Hematopoietic multipotent progenitor cell treated with erythropoietin and hydrocortisone succinate and interleukin-3 and kit ligand, for 8 days (in vitro differentiated cells): ENCODE results near the gene MAP3K21.

ENCODE experiments used
- DNase-seq: peaks from one replicate; pipeline ENCODE4 v3.0.0-alpha.2; 2015

The MAP3K21 gene

GRCh38 chr1:233326811-233327650 is 493 bp upstream of the MAP3K21 start:
- DNase-seq: peak; percentile 86

DNA sequence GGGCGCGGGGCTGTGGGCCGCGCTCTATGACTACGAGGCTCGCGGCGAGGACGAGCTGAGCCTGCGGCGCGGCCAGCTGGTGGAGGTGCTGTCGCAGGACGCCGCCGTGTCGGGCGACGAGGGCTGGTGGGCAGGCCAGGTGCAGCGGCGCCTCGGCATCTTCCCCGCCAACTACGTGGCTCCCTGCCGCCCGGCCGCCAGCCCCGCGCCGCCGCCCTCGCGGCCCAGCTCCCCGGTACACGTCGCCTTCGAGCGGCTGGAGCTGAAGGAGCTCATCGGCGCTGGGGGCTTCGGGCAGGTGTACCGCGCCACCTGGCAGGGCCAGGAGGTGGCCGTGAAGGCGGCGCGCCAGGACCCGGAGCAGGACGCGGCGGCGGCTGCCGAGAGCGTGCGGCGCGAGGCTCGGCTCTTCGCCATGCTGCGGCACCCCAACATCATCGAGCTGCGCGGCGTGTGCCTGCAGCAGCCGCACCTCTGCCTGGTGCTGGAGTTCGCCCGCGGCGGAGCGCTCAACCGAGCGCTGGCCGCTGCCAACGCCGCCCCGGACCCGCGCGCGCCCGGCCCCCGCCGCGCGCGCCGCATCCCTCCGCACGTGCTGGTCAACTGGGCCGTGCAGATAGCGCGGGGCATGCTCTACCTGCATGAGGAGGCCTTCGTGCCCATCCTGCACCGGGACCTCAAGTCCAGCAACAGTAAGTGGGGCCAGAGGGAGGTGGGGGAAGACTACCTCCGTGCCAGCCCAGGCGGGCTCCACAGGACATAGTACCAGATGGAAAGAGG is 808 bp downstream of the MAP3K21 start:
- DNase-seq: peak; percentile 18

DNA sequence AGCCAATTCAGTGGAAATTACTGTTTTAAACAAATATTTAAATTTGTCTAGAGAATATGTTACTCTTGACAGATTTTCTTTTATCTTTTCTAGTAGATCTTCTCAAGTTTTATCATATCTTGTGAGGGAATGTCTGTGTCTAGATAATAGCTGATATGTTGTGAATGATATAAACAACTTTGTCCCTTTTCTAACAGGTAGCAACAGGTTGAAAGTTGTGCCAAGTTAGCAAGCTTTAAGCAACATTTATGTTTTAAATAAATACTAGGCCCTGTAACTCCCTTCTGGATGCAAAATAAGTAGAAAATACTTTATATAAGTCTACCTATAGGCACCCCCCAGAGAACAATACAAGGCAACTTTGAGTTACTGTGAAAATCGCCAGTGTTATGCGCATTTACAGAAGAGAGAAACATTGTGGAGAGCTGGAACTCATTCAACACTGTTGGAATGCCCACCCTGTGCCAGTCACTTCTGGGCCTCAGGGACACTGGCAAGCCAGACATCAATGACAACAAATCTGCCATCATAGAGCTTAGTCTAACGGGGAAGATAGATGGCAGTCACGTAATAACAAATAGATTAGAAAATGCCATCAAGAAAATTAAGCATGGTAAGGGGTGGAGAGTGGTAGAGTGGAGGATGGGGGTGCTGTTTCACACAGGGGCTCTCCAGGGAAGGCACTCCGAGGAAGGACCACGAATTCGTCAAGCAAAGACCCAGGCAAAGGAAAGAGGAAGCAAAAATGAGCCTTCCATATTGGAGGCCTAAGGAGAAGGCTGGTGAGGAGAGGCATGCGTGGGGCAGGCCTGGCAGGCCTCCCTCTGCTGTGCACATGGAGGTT is 4.4 kb downstream of the MAP3K21 start:
- DNase-seq: no peak

- no peak for DNase-seq
Observed at GRCh38 chr1:233333086-233333485, 5.6 kb downstream of the MAP3K21 start.

GRCh38 chr1:233334092-233334491 is 6.6 kb downstream of the MAP3K21 start:
- DNase-seq: no peak

DNA sequence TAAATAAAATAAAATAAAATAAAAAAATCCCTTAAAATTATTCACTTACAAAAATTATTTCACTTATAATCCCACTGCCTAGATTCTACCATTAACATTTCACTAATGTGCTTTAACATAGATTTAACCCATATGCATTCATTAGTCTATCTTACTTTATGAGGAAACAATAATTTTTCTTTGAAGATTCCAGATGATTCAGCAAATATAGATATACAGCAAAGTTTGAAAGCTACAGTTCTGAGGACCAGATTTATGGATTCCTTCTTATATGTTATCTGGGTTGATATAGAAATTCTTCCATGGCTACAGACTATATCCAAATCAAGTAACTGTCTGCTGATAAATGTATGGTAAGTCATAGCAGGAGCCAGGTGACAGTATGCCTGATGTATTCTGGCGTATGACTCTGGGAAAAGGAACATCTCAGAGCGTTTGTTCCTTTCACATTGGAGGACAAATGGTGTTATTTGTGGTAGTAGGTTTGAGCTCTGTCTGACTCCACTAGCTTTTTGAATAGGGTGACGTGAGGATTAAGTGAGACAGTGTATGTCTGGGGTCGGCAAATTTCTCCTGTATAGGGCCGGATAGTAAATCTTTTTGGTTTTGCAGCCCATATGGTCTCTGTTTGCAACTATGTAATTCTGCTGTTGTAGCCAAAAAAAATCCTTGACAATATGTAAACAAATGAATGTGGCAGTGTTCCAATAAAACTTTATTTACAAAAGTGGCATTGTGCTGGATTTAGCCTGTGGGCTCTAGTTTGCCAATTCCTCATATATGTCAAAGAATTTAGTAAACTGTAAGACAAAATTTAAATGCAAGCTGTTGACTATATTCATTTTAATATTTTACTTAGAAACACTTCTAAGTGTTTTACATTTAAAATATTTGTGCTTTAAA is 9.3 kb downstream of the MAP3K21 start:
- DNase-seq: no peak

- no peak for DNase-seq
Observed at GRCh38 chr1:233337505-233337904, 10.0 kb downstream of the MAP3K21 start.

GRCh38 chr1:233338102-233338501 is 10.6 kb downstream of the MAP3K21 start:
- DNase-seq: no peak

DNA sequence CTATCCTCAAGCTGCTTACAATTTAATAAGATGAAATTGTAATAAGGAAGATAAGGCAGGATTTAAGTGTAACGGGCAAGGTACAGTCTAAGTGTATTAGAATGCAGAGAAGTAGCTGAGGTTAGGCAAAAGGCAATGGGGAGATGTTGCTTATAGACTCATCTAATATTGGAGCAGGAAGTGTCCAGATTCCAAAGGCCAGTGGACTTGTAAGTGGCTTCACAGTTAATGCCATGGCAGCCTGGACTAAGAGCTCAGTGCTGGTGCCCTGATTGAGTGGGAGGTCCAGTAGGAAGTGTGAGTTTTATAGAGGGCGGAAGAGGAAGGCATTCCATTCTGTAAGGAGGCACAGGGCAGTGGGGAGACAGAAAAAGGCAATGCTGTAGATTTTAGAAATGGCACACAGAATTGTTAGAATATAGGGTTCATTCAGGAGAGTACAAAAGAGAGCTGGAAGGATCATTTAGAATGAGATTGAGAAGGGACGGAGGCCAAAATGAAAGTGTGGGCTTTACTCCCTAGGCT is 12.6 kb downstream of the MAP3K21 start:
- no peak for DNase-seq

DNA sequence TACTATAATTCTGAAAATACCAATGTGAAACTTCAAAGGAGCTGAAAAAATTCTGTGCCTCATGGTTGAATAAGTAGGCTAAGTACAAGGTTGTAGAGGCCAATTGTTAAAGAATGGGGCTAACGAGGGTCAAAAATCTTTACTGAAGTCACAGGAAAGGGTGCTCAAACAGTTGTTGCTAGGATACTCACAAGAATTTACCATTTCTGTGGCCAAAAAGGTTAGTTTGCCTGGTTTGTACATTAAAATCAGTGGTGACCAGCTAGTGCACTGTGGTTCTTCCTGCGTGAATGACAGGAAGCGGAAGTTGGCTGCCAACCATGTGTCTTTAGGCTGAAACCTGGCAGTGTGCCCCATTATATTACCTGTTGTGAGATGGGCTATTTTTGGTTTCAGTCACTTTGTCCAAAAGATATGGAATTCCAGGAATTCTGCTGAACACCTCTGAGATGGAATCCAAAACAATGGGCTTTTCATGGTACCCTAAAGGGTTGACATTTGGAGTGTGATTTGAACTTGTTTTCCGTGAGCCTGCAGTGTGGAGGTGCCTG is 13.5 kb downstream of the MAP3K21 start:
- DNase-seq: no peak

- DNase-seq: no peak
Observed at GRCh38 chr1:233342086-233342485, 14.6 kb downstream of the MAP3K21 start.

DNA sequence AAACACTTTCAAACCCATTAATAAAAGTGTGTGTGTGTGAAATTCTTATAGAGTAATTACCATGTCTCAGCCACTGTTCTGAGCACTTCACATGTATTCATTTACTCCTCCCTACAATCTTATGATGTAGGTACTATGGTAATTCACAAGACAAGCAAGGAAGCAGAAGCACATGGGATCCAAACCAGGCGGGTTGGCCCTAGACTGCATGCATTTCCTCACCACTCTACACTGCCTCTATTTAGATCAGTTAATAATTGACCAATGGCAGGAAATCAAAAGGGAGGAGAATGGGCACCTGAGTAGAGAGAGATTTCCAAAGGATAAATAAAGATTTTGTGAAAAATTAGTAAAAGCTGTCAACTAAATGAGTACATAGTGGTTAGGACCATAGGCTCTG is 15.7 kb downstream of the MAP3K21 start:
- no peak for DNase-seq

GRCh38 chr1:233347338-233347737 is 19.8 kb downstream of the MAP3K21 start:
- no peak for DNase-seq

- no peak for DNase-seq
Observed at GRCh38 chr1:233349137-233349536, 21.6 kb downstream of the MAP3K21 start.

- no peak for DNase-seq
Observed at GRCh38 chr1:233354983-233355382, 27.5 kb downstream of the MAP3K21 start.

GRCh38 chr1:233355841-233356704 is 28.5 kb downstream of the MAP3K21 start:
- DNase-seq: no peak

DNA sequence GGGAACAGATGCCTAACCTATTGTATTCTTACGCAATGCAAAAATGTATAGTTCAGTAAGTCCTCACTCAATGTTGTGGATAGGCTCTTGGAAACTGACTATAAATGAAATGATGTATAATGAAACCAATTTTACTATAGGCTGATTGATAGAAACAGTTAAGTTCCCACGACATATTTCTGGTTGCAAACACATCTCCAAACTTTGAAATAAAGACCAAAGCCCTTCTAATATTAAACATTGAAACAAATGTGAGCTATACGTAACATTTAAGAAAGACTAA is 29.1 kb downstream of the MAP3K21 start:
- no peak for DNase-seq

- DNase-seq: no peak
Observed at GRCh38 chr1:233357595-233358397, 30.3 kb downstream of the MAP3K21 start.

DNA sequence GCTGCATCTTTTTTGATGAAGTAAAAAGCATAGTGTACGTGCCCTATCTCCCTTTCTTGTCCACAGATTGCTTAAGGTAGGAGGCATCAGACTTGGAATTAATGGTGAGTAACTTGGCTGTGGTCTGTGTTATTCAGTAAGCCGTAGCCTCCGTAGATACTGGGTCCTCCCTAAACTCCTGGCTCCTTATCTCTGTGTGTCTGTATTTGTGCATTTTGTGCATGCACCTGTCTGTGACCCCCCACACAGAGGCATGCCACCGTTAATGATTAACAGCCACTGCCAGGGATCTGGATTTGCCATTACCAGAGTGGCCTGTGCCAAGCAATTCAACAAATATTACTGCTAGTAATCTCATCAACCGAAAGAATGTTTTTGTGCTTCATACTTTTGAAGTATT is 31.9 kb downstream of the MAP3K21 start:
- DNase-seq: no peak

GRCh38 chr1:233359905-233360304 is 32.4 kb downstream of the MAP3K21 start:
- DNase-seq: no peak
